Thyroid gland (tissue), 4 donors: ENCODE measurements around the gene LAMA4.

Source experiments
- POLR2A ChIP-seq, 2 donors: fragments of 450-650 bp; IDR thresholded peaks; one replicate each; pipeline ENCODE4 v1.6.1; 2017; ENCODE audit warnings: antibody characterized with exemption in 2 of 2, mild to moderate bottlenecking in 2 of 2, moderate library complexity in 1 of 2
- TF ChIP-seq, protein P1 (sequence below), 6 experiments: fragments of 200-600 bp in 3 of 6; fragments of 450-650 bp in 3 of 6; sonication (generic) in 3 of 6; IDR thresholded peaks; one replicate each; pipeline ENCODE4 v1.5.1; 2016 to 2019; ENCODE audit warnings: antibody characterized with exemption in 6 of 6, mild to moderate bottlenecking in 2 of 6, inconsistent platforms in 1 of 6, moderate library complexity in 1 of 6

DNA sequence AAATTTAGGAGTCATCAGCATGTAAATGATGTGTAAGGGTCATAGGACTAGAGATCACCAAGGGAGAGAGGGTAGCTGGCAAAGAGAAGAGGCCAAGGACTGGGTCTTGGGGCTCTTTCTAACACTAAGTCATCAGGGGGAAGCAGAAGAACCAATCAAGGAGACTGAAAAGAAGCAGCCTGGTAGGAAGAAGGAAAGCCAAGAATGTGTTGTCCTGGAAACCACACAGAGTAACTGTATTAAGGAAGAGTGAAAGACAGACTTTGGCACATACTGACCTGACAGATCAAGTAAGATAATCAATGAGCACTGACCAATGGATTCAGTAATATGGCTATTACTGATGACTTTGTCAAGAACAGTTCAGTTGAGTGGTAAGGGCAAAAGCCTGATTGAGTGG is 42.3 kb upstream of the LAMA4 start:
- TF ChIP-seq POLR2A (IDR thresholded peaks at IDR 0.05), result no peak
- TF ChIP-seq, protein P1, sequence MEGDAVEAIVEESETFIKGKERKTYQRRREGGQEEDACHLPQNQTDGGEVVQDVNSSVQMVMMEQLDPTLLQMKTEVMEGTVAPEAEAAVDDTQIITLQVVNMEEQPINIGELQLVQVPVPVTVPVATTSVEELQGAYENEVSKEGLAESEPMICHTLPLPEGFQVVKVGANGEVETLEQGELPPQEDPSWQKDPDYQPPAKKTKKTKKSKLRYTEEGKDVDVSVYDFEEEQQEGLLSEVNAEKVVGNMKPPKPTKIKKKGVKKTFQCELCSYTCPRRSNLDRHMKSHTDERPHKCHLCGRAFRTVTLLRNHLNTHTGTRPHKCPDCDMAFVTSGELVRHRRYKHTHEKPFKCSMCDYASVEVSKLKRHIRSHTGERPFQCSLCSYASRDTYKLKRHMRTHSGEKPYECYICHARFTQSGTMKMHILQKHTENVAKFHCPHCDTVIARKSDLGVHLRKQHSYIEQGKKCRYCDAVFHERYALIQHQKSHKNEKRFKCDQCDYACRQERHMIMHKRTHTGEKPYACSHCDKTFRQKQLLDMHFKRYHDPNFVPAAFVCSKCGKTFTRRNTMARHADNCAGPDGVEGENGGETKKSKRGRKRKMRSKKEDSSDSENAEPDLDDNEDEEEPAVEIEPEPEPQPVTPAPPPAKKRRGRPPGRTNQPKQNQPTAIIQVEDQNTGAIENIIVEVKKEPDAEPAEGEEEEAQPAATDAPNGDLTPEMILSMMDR (IDR thresholded peaks at IDR 0.05), result no peak
